Upper lobe of left lung (tissue), 6 donors: ENCODE results near the gene PTH2. TPM values are rescaled to one million over a fixed set of nuclear protein-coding genes. Genes with fewer than 3 reads are reported as not detected.

Source experiments
- ATAC-seq, 2 donors: fragments of 200-7000 bp; cut with Tn5 transposase; one replicate each; pipeline ENCODE4 v1.9.1; 2022; ENCODE audit warnings: mild to moderate bottlenecking in 2 of 2, moderate library complexity in 2 of 2; ENCODE audit not compliant: low FRiP score in 2 of 2
- DNase-seq, 2 donors: peaks; one replicate each; pipeline ENCODE4 v3.0.0-alpha.2; 2019 to 2020
- H3K27ac ChIP-seq, 4 donors: fragments of 200-600 bp; sonication (generic); one replicate each; pipeline ENCODE4 v1.5.1; 2016 to 2019
- H3K27me3 ChIP-seq, 4 donors: fragments of 200-600 bp; sonication (generic); one replicate each; pipeline ENCODE4 v1.5.1; 2017 to 2019
- H3K36me3 ChIP-seq, 4 donors: fragments of 200-600 bp; sonication (generic); one replicate each; pipeline ENCODE4 v1.5.1; 2016 to 2019
- H3K4me1 ChIP-seq, 4 donors: fragments of 200-600 bp; sonication (generic); one replicate each; pipeline ENCODE4 v1.5.1; 2018 to 2019
- H3K4me3 ChIP-seq, 4 donors: fragments of 200-600 bp; sonication (generic); one replicate each; pipeline ENCODE4 v1.5.1; 2017 to 2019; ENCODE audit warnings: mild to moderate bottlenecking in 2 of 4, moderate library complexity in 1 of 4
- H3K9me3 ChIP-seq, 4 donors: fragments of 200-600 bp; sonication (generic); one replicate each; pipeline ENCODE4 v1.5.1; 2018 to 2019
- CTCF ChIP-seq, 6 experiments: fragments of 450-650 bp in 4 of 6; fragments of 200-600 bp in 2 of 6; sonication (generic) in 2 of 6; IDR thresholded peaks; one replicate each; pipeline ENCODE4 v1.5.1; 2016 to 2019; ENCODE audit warnings: antibody characterized with exemption in 6 of 6
- EP300 ChIP-seq, 4 donors: sonication (generic); formaldehyde crosslinking; IDR thresholded peaks; one replicate each; pipeline ENCODE4 v1.5.1; 2017; ENCODE audit warnings: antibody characterized with exemption in 4 of 4, control low read depth in 2 of 4
- POLR2A ChIP-seq, 4 donors: fragments of 450-650 bp; IDR thresholded peaks; one replicate each; pipeline ENCODE4 v1.5.1; 2016 to 2017; ENCODE audit warnings: antibody characterized with exemption in 4 of 4, mild to moderate bottlenecking in 2 of 4
- POLR2AphosphoS5 ChIP-seq, 2 donors: sonication (generic); formaldehyde crosslinking; IDR thresholded peaks; one replicate each; pipeline ENCODE4 v1.5.1; 2017; ENCODE audit warnings: antibody characterized with exemption in 2 of 2
- WGBS, 2 donors: methylation state at CpG; one replicate each; pipeline ENCODE4 v1.1.5; 2017 to 2018; 5-methylcytosine and 5-hydroxymethylcytosine counted together
- total RNA-seq, 6 donors: library from RNA; depleted of rRNA in 4 of 6; stranded (reverse); fragments of >200 nt in 4 of 6; gene quantifications; one replicate each; pipeline versions ENCODE4 v1.1.0 to v1.2.1, GENCODE V29; 2016 to 2021
- donor health status: DM: no; HTN: no; CAD: no; lungs with moderate emphysema.
- donor health status: DM: no; HTN: yes; CAD: no; lungs with severe emphysema.

PTH2 gene
- total RNA-seq, 6 donors from 2014 or later, result not detected

GRCh38 chr19:49438261-49438660 lies 15.0 kb upstream of the PTH2 start:
- H3K4me1 ChIP-seq, result peaks cover 11 to 29% (median 18%) of the 10 kb centered on the region in 4 donors
- H3K27ac ChIP-seq, result no peak overlapping the region
- no peak for ATAC-seq
- no peaks in the 10 kb centered on the region for H3K9me3 ChIP-seq
- H3K27me3 ChIP-seq, result peaks cover 0 to 56% (median 29%) of the 10 kb centered on the region in 4 donors
- no peak for TF ChIP-seq POLR2AphosphoS5 (IDR thresholded peaks at IDR 0.05)
- TF ChIP-seq EP300 (IDR thresholded peaks at IDR 0.05), result no peak
- TF ChIP-seq CTCF (IDR thresholded peaks at IDR 0.05), result no peak
- no peak for TF ChIP-seq POLR2A (IDR thresholded peaks at IDR 0.05)
- no peak for DNase-seq
- 14 to 17% methylated on average over 6 of the region's 6 CpGs for WGBS, 2 donors
- H3K4me3 ChIP-seq, result no peak overlapping the region
- H3K36me3 ChIP-seq, result no peaks in the 10 kb centered on the region

DNA sequence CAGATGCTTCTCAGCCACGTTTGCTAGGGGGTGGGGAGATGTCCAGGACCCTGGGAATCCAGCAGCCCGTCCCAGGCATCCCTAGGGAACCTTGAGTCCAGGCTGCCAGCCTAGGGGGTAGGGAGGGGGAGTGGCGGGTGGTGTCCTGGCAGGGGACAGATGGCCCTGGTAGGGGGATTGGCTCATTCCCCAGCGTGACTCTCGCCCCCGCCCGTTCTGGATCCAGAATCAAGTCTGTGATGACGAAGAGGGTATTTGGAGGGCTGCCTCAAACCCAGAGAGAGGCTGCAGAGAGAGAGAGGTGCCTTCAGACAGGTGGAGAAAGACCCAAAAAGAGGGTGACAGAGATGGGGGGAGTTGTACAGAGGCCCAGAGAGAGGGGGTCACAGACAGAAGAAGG lies 14.0 kb upstream of the PTH2 start:
- H3K36me3 ChIP-seq, result no peaks in the 10 kb centered on the region
- TF ChIP-seq CTCF (IDR thresholded peaks at IDR 0.05) (no peak), EP300 (IDR thresholded peaks at IDR 0.05) (no peak), POLR2A (IDR thresholded peaks at IDR 0.05) (no peak), POLR2AphosphoS5 (IDR thresholded peaks at IDR 0.05) (no peak)
- H3K27me3 ChIP-seq, result peaks cover 0 to 67% (median 37%) of the 10 kb centered on the region in 4 donors
- no peak overlapping the region for H3K4me3 ChIP-seq
- H3K27ac ChIP-seq, result no peak overlapping the region
- H3K4me1 ChIP-seq, result peaks cover 7 to 27% (median 18%) of the 10 kb centered on the region in 4 donors
- H3K9me3 ChIP-seq, result no peaks in the 10 kb centered on the region
- no peak for ATAC-seq
- no peak for DNase-seq
- 19 to 23% methylated on average over 7 to 8 of the region's 8 CpGs for WGBS, 2 donors

GRCh38 chr19:49436381-49437017 lies 13.3 kb upstream of the PTH2 start:
- Histone ChIP-seq H3K9me3 (no peaks in the 10 kb centered on the region), H3K27ac (no peak overlapping the region), H3K27me3 (peaks cover 0 to 72% (median 36%) of the 10 kb centered on the region in 4 donors), H3K36me3 (no peaks in the 10 kb centered on the region), H3K4me1 (peaks cover 2 to 22% (median 13%) of the 10 kb centered on the region in 4 donors), H3K4me3 (no peak overlapping the region)
- peak; percentile 42 to 85 for DNase-seq
- peak in 1 of 4 donors; percentile 12 for TF ChIP-seq POLR2A (IDR thresholded peaks at IDR 0.05)
- TF ChIP-seq EP300 (IDR thresholded peaks at IDR 0.05), result no peak
- ATAC-seq, result no peak
- WGBS, 2 donors, result 11 to 17% methylated on average over 18 to 29 of the region's 42 CpGs

GRCh38 chr19:49435670-49436069 lies 12.4 kb upstream of the PTH2 start:
- Histone ChIP-seq H3K36me3 (no peaks in the 10 kb centered on the region), H3K4me1 (peaks cover 0 to 18% (median 10%) of the 10 kb centered on the region in 4 donors), H3K4me3 (no peak overlapping the region), H3K27me3 (peaks cover 0 to 72% (median 34%) of the 10 kb centered on the region in 4 donors), H3K27ac (no peak overlapping the region), H3K9me3 (no peaks in the 10 kb centered on the region)
- WGBS, 2 donors, result 90 to 91% methylated on average over 8 to 10 of the region's 10 CpGs
- DNase-seq (no peak), ATAC-seq (no peak)
- TF ChIP-seq CTCF (IDR thresholded peaks at IDR 0.05) (no peak), EP300 (IDR thresholded peaks at IDR 0.05) (no peak), POLR2A (IDR thresholded peaks at IDR 0.05) (no peak), POLR2AphosphoS5 (IDR thresholded peaks at IDR 0.05) (no peak)

DNA sequence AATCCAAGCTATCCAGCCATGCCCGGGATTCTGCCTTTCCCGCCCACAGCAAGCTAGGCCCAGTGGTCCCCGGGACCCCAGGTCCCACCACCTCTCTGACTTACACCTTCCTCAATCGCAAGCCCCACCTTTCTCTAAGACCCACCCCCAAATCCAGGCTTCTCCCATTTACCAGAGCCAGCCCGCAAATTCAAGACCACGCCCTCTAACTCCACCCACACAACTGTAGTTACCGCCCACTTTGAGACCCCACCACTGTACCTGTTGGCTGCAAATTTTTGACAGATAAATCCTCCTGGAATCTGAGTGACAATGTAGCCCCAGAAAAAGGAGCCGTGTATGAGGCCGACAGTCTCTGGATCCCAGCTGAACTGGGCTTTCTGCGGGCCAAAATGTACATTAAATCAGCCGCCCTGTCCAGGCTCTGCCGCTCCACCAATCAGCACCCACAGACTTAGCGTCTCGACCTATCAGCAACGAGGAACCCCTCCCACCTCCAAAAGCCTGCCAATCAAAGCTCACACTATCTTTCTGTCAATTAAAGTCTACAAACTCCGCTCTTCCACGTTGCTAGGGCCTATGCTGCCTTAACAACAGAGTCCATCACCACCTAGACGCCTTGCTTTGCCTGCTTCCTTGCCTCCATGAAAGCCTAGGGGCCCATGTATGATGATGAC lies 11.8 kb upstream of the PTH2 start:
- WGBS, 2 donors, result 87 to 89% methylated on average over 18 of the region's 18 CpGs
- ATAC-seq (no peak), DNase-seq (no peak)
- peaks cover 0 to 67% (median 37%) of the 10 kb centered on the region in 4 donors for H3K27me3 ChIP-seq
- TF ChIP-seq CTCF (IDR thresholded peaks at IDR 0.05), result no peak
- TF ChIP-seq POLR2A (IDR thresholded peaks at IDR 0.05), result no peak
- TF ChIP-seq POLR2AphosphoS5 (IDR thresholded peaks at IDR 0.05), result no peak
- TF ChIP-seq EP300 (IDR thresholded peaks at IDR 0.05), result no peak
- H3K4me3 ChIP-seq, result no peak overlapping the region
- H3K27ac ChIP-seq, result no peak overlapping the region
- H3K9me3 ChIP-seq, result no peaks in the 10 kb centered on the region
- H3K4me1 ChIP-seq, result peaks cover 0 to 18% (median 10%) of the 10 kb centered on the region in 4 donors
- no peaks in the 10 kb centered on the region for H3K36me3 ChIP-seq
